Hematopoietic multipotent progenitor cell treated with erythropoietin and hydrocortisone succinate and interleukin-3 and kit ligand, for 8 days (in vitro differentiated cells): Measurements from ENCODE around the gene DNAH9.

Experiments
- DNase-seq: peaks from one replicate; pipeline ENCODE4 v3.0.0-alpha.2; 2015

The DNAH9 gene, protein sequence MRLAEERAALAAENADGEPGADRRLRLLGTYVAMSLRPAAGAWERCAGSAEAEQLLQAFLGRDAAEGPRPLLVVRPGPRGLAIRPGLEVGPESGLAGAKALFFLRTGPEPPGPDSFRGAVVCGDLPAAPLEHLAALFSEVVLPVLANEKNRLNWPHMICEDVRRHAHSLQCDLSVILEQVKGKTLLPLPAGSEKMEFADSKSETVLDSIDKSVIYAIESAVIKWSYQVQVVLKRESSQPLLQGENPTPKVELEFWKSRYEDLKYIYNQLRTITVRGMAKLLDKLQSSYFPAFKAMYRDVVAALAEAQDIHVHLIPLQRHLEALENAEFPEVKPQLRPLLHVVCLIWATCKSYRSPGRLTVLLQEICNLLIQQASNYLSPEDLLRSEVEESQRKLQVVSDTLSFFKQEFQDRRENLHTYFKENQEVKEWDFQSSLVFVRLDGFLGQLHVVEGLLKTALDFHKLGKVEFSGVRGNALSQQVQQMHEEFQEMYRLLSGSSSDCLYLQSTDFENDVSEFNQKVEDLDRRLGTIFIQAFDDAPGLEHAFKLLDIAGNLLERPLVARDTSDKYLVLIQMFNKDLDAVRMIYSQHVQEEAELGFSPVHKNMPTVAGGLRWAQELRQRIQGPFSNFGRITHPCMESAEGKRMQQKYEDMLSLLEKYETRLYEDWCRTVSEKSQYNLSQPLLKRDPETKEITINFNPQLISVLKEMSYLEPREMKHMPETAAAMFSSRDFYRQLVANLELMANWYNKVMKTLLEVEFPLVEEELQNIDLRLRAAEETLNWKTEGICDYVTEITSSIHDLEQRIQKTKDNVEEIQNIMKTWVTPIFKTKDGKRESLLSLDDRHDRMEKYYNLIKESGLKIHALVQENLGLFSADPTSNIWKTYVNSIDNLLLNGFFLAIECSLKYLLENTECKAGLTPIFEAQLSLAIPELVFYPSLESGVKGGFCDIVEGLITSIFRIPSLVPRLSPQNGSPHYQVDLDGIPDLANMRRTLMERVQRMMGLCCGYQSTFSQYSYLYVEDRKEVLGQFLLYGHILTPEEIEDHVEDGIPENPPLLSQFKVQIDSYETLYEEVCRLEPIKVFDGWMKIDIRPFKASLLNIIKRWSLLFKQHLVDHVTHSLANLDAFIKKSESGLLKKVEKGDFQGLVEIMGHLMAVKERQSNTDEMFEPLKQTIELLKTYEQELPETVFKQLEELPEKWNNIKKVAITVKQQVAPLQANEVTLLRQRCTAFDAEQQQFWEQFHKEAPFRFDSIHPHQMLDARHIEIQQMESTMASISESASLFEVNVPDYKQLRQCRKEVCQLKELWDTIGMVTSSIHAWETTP (N-terminal part only)

DNA sequence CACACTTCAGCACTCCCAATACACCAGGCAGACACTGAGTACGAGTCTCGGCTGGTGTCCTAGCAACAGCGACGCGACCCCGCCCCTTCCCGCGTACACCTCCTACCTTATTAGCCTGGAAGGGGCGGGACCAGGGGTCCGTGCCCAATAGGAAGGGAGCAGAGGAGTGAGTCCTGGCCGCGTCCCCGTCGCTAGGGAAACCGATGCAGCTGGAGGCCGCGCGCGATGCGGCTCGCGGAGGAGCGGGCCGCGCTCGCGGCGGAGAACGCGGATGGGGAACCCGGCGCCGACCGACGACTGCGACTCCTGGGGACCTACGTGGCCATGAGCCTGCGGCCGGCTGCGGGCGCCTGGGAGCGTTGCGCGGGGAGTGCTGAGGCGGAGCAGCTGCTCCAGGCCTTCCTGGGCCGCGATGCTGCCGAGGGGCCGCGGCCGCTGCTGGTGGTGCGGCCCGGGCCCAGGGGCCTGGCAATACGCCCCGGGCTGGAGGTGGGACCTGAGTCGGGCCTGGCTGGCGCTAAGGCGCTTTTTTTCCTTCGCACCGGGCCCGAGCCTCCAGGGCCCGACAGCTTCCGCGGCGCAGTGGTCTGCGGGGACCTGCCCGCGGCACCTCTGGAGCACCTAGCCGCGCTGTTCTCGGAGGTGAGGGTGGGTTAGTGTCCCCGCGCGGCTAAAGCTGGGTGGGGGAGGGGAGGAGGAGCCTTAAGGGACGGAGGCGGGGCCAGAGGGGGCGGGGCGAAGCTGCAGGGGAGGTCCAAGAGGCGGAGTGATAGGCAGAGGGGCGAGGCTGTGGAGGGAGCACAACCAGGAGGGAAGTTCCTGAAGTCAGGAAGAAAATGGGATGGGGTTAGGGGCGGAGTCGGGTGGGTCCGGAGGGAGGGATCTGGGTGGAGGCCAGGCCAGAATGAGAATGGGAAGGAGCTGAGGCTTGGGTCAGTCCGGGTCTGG is at the start of gene DNAH9:
Gene DNAH9, plus strand, starts transcription at position 197 of the 948 bp plus-strand sequence. Its CDS starts 29 bp downstream, at position 226.
- DNase-seq = peak; percentile 53

DNA sequence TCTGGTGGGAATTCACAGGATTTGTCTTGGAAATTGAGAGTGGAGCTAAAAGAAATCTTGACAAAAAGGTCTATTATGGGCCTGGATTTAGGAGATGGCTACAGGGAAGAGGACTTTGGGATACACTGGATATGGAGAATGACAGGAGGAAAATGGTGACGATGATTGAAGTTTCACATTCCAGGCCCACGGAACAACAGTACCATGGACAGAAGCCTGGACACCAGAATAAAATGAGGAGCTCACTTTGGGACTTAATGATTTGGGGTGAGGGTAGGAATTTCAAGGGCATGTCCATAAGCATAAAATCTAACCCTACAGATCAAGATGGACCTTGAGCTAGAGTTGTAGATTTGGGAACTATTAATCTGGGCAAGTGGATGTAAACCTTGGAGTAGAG is 47.8 kb upstream of the DNAH9 start:
- DNase-seq = no peak

DNA sequence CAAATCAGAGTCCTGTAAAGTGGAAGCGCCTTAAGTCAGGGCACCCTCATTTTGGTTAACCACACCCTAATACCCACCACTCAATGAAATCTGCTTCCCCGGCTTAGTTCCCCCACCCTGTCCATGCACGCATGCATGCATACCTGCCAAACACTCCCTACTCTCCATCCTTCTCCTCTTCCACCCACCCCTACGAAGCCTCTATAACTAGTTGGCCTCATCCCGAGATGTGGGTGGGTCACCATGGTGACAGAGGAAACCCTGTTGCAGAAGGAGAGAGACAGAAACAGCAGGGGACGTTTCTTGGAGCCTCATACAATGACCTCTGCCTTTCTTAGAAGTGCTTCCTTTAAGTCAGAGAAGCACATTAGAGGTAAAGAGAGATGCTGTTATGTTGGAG is 46.8 kb upstream of the DNAH9 start:
- no peak for DNase-seq

DNA sequence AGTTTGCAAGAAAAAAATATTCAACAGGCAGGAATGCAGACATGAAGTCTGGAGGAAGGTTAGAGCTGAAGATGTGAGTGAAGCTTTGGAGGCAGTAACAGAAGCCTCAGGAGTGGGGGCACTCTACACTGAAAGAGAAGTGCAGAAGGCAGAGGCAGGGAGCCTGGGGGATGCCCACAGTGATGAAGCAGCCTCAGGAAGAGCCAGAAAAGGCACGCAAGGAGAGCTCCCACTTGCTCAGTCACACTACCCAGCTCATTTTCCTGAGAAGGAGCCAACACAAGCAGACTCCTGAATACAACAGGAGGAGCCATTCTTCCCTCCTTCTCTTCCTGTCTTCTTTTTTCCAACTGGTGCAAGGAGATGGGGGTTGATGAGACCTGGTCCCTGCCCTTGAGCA is 45.1 kb upstream of the DNAH9 start:
- DNase-seq = no peak

DNA sequence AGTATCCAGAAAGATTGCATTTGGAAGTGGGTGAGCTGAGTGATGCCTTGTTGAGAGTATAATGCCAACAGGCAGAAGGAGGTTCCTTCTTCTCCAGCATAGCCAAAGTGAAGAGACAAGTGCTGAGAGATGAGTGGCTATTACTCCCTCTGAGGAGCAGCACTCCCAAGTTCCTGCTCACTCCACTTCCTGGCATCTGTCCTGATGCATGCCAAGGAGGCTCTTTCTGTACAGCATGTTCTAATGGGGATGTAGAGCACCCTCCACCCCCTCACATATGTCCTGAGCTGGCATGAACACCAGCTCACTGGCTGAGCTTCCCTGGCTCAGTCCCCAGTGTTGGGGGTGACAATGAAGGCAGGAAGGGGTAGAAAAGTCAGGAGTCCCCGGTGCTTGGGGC is 44.2 kb upstream of the DNAH9 start:
- DNase-seq = no peak

DNA sequence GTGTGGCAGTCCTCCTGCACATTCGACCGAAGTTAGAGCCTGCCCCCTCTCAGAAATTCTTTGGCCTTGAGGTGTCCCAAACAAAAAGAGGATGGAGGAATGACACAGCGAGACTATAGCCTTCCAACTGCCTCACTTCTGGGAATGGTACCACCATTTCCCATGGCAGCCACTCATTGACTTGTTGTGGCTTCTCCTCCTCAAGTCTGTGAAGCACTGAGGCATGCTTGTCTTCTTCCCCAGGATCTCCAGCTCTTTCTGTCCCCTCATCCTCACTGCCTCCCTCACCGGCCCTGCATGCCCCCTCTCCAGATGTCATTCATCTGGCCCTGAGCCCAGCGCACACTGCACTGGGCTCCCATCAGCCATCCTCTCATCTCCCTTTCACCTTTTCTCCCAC is 43.7 kb upstream of the DNAH9 start:
- no peak for DNase-seq

DNA sequence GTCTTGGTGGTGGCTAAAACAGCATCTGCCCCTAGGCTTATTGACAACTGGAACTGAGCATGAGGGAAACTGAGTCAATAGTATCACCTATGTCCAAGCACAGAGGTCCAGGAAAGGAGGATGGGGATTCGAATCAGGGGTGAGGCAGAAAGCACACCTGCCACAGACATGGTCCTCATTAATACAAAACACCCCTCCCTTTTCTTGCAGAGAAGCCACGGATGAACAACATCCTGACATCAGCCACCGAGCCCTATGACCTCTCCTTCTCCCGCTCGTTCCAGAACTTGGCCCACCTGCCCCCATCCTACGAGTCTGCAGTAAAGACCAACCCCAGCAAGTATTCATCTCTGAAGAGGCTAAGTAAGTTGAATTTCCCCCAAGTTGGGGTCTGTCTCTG is 42.7 kb upstream of the DNAH9 start:
- no peak for DNase-seq

DNA sequence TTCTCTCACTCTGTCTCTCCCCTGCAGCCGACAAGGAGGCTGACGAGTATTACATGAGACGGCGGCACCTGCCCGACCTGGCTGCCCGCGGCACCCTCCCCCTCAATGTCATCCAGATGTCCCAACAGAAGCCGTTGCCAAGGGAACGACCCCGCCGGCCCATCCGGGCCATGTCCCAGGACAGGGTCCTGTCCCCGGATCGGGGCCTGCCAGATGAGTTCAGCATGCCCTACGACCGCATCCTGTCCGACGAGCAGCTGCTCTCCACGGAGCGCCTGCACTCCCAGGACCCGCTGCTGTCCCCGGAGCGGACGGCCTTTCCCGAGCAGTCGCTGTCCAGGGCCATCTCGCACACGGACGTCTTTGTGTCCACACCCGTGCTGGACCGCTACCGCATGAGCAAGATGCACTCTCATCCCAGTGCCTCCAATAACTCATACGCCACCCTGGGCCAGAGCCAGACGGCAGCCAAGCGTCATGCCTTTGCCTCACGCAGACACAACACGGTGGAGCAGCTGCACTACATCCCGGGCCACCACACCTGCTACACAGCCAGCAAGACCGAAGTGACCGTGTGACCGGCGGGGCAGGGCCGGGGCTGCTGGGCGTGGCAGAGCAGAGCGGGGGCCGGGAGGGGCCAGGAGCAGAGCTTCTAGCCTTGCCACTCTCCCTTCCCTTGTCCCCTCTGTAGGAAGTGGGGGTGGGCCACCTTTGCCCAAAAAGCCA is 40.4 kb upstream of the DNAH9 start:
- DNase-seq = no peak

DNA sequence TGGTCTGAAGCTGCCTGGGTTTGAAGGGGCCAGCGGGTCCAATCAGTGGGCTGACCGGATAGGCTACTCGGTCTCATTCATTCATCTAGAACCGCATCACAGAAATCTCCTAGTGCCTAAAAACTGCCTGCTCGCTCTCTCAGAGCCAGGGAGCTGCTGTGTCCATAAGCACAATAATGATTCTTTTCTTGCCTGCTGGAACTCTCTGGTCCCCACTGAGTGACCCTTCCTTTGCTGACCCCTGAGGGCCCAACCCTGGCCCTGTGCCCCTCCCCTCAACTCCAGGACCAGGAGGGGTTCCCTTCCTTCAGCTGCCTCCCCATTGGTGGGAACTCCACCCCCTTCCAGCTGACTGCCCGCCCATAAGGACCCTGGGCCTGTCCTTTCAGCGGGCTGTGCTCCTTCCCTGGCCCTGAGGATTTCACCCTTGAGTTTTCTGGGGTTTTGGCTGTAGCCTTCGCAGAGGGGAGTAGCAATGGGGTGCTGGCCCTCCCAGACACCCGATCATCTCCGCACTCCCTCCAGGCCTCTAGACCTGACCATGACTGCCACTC is 39.5 kb upstream of the DNAH9 start:
- DNase-seq = no peak

DNA sequence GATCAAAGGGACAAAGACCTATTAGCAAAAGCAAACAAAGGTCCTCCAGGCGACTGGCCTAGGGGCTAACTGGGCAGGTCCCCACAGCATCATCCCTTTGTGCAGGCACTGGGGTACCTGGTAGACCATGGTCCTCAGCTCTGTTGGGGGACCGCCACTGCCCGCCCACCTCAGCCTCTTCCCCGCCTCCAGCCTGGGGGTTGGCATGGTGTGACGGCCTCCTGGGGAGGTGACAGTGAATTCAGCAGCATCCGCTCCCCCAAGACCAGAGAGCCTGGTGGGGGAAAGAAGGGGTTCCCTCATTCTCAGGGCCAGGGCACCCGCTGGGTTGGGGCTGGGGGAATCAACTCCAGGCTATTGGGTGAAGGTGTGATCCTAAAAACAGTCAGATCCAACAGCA is 38.7 kb upstream of the DNAH9 start:
- DNase-seq = no peak

DNA sequence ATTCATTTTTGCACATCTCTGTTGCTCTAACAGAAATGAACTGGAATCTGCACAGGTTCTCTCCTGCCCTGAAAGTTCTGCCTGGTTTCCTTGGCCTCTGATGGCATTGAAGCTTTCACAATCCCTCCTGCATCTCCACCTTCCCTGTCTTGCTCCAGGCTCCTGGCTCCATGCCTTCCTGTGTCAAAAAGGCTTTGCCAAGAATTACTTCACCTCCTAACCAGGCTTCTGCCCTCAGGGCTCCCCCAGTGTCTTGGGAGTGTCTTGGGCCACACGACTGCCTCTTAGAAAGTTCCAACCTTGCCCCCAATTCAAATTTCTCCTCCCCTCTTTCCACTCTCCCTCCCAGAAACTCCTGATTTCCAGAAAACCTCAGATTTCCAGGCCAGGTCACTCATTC is 37.0 kb upstream of the DNAH9 start:
- no peak for DNase-seq

DNA sequence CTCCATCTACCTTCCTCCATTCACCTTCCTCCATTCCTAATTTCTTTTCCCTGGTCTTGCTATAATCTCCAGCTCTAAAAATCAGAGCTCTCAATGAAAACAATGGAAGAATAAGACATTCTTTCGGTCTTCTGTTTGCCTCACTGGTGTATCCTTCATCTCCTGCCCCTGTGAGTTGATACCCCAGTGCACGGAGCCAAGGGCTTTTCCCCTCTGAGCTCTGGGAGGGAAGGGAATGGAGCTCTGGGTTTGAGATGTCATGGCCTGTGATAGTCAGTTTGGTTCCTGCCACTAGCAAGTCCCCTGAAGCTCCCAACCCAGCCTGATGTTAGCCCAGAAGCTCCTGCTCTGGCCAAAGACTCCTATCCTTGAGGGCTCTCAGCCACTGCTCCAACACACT is 36.6 kb upstream of the DNAH9 start:
- no peak for DNase-seq

DNA sequence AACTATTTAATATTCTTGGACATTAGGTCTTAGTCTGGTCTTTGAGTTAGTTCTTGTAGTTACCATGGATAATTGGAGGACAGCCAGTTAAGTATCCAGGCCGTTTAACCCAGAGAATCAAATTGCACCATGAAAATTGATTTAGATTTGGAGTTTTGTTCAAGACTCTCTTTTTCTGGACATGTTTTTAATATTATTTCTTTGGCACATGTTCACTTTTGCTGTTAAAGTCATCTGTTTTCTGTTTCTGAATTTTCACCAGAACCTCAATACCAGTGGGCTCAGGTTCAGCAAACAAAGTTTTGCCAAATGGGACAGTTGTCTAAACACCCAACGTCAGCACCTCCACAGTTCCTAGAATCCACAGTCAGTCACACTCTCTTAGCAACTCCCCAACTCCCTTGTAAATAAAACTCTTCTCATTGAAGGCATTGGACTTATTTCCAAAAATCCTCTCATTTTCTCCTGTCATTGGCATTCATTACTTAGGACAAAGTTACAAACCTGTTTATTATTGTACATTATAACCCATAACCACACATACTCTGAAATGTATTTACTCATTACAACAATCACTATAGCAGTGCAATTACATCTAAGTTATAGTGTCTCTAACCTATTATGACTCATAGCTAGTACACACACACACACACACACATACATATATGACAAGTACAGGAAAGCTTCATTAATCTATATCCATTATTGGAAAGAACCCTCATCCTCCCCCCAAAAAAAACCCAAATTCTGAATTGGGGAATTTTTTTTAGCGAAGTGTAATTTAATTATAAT is 33.5 kb upstream of the DNAH9 start:
- DNase-seq = no peak

DNA sequence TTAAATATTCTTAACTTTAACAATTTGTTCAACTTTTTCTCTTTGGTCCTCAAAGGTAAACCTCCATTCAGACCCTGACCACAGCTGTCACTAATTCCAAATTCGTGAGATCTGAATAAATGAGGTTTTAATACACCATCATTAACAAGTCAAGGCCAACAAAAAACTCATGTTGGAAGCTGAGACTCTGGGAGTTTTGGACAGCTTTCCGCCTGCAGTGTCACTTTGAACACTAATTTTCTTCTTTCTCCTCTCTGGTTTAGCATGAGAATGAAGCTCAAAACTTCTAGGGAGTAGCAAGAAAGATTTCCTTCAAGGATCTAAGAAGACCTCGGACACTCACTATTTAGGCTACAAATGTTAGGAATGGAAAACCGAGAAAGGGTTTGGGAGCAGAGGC is 32.7 kb upstream of the DNAH9 start:
- DNase-seq = no peak

DNA sequence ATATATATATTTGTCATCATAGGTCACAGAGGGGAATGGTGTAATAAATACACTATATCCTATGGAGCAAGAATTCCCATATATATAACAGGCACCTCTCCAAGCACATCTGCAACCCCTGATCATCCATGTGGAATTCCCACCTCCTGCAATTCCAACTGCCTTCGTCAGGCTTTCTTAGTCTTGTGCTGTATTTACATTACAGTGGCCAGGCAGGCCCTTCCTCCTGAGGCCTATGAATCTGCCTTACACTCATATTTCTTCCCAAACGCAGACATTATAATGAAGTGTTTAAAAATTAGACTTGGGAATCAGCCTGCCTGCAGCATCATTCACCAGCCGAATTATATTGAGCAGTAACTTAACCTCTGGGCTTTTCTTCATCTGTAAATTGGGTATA is 19.3 kb upstream of the DNAH9 start:
- no peak for DNase-seq

DNA sequence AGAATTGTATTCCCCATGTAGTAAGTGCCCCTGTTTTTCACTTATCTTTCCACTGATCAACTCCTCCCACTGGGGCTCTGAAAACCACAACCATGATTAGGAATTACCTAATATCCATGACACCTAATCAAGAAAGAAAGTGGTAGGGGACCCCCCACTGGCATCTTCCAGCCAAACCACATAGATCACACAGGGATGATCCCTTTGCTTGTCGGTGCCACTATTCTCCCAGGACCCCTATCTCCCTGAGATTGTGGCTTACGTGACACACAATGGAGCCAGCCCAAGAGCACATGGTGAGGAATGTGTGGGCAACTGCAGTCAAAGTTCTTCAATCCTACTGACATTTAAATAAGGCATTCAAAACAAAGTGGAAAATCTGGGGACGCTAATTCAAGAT is 17.6 kb upstream of the DNAH9 start:
- DNase-seq = no peak

DNA sequence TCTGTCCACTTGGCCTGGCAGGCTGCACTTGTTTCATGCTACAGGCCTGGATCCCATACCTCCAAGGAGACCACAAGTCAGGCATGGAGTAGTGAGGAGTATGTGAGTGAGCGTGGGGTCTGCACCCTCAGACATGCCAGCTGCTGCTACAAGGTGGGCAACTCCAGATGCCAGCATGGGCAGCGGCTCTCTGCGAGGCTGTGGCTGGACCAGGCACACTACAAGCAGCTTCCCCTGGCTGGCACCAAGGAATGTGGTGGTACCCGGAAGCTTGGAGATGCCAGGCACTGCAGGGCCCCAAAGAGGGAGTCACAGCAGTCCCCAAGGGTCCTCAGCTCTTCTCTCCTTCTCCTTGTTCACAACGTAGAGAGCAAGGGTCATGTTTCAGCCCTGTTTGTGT is 16.1 kb upstream of the DNAH9 start:
- DNase-seq = no peak

DNA sequence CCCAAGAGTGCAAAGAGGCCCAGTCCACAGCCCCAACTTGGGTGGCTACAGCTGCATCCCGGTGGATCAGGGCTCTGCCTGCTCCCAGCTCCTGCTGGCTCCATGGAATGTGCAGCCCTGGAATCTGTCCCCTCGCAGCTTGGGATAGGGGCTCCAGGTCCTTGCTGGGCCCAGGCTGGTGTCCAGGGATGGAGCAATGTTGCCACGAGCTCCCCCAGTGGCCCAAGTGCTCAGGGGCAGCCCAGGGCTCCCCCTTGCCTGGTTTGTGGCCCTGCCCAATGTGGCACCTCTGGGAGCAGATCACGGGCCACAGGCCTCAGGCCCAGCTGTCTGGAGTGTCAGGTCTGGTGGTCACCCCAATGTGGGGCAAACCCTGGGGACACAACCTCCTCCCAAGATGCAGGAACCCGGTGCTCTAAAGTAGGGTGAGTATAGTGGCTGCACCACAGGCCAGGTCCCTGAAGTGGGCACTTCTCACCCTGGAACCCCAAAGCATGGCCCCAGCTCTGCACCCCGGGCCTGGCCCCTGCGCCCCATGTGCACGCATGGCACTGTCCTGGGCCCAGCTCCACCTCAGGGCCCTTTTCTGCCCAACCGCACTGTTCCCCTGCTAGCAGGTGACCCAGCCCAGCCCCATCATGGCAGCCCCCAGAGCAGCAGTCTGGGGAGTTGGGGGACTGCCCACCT is 14.8 kb upstream of the DNAH9 start:
- DNase-seq = no peak

DNA sequence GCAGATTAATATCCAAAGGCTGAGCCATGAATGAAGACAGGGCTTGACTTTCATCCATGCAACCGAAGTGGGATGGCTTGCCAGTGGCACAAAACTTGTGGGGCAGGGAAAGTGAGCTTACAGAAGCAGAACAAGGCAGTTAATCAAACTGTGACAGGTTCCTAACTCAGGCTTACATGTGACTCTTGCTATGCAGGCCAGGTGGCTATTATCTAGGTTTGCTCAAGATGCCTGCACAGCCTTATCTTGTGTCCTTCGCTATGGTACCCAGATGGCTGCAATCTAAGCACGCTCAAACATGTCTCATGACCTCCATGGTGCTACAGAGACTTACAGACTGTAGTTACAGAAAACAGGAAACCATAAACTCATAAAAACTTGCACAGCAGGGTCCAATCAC is 8.6 kb upstream of the DNAH9 start:
- DNase-seq = no peak

DNA sequence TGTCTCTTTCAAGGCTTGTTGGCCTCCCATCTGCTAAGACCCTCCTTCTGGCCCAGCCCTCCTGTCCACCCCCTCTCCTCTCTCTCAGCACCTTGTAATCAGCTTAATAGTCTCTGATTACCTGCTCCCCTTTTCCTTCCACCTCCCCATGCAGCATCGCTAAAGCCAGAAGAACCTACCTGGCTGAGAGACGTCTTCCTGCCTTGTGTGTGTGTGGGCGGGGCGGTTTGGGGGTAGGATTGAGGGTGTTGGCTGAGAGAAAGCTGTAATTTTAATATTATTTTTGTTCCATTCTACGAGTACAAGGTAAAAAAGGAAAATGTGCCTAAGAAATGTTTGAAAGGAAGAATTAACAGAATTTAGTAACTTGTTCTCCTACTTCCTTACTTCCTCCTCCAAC is 3.4 kb downstream of the DNAH9 start:
- no peak for DNase-seq
